ENCODE data around the gene ARL5C. TPM values are rescaled to one million over a fixed set of nuclear protein-coding genes. Genes with fewer than 3 reads are reported as not detected.

The ARL5C gene
- total RNA-seq: not detected in 2 replicates

DNA sequence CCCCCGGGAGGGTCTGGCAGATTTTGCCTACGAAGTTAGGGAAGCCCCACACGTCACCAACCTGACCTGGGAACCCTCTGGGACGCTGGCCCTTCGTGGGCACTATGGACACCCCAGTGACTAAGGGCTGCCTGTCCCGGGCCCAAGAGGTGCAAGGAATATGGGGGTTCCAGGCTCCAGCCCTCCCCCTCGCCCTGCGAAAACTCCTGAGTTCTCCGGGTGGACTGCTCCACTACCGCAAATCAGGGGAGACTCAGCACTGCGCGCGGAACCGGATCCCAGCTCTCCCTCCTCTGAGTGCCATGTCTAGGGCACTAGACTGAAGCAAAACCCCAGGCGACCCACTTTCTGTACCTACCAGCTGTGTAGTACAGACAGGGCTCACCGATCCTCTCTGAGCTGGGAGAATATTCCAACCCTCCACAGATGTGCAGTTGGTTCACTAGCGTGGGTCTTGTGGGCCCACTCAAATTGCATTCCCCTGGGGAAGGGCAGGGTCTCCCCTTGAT lies at the start of gene ARL5C:
Gene ARL5C, minus strand, starts transcription at position 321 of the 509 bp plus-strand sequence. CDS start 401 bp downstream, outside the sequence.

GRCh38 chr17:39200070-39200879 lies 34.3 kb upstream of the ARL5C start, which contains the start of gene RPL19:
TSS of gene RPL19 (plus strand) at chr17:39200283. CDS start at chr17:39200345, 62 bp downstream.

DNA sequence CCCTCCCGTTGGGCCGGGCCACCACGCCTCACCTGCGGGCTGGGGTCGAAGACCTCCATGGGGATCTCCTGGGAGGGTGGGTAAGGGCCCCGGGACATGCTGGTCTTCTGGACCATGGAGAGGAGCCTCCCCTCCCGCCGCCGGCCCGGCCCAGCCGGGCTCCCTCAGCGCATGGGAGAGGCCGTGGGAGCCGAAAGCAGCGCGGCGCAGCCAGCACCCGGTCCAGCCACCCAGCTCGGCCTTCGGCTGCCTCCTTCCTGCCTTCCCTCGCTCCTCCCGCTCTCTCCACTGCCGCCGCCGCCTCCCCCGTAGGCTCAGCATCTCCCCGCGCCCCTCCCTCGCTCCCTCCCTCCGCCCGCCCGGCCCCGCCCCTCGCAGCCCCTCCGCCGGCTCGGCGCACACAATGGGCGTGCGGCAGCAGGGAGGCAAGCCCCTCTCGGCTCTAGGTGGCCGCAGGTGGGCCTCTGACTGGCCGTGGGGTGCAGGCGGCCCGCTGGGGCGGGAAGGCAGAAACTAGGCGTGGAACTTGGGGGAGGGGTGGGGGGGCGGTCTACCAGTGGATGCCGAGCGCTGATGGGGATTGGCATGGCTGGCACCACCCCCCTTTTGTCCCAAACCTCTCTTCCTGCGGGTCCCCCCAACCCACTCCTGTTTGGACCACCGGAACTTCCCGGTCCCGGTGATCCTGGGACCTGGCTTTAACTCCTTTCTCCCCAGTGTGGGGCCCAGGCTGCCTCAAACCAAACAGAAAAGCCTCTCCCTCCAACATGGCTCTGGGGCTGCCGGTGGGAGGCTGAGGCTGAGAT lies 31.6 kb upstream of the ARL5C start, which contains the start of gene CACNB1:
Gene CACNB1, minus strand, starts transcription at position 290 of the 806 bp plus-strand sequence. Its CDS starts 174 bp downstream, at position 116.

DNA sequence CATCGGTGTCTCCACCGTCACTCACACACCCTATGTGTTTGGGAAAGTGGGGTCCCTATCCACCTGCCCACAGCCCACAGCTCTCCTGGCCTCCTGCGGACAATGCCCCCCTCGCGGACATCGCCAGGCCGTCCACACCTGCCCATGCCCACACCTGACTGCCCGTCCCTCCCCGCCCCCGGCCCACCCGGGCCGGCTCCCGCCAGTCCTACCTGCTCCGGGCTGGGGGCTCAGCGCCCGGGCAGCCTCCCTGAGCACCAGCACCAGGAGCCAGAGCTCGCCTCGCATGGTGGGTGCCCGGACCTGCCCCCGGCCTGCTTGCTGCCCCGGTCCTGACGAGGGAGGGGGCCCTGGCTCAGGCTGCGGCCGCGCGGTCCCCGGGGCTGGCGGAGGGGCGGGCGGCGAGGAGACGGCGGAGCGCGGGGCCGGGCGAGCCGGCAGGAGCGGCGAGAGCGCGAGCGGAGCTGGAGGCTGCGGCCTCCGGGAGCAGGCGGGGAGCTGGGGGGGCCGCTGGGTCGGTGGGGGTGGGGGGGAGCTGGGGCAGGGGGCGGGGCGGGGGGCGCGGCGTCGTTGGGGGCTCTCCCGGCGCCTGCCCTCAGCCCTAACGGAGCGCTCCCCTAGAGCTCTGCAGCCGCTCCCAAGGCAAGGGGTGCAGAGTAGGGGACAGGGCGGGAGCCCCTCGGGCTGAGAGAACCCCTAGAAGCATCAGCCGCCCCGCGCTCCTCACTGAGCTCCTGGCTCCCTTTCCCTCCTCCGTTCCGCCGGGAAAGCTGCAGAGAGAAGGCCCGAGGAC lies 14.6 kb downstream of the ARL5C start, which contains the start of gene PLXDC1:
Gene PLXDC1, minus strand, starts transcription at position 488 of the 793 bp plus-strand sequence. Its CDS starts 200 bp downstream, at position 288.

Other genes with a start within 250 kb of the ARL5C start
- gene FBXO47, start 198.8 kb downstream of the ARL5C start, total RNA-seq: not detected in 2 replicates
- gene PLXDC1, start 14.5 kb downstream of the ARL5C start, total RNA-seq: under 0.01 and 0.73 TPM in 2 replicates
- gene CACNB1, start 31.5 kb upstream of the ARL5C start, total RNA-seq: 8.8 and 9.0 TPM in 2 replicates
- gene RPL19, start 34.1 kb upstream of the ARL5C start, total RNA-seq: 1,190 and 2,228 TPM in 2 replicates
- under 0.01 and 0.20 TPM in 2 replicates for gene STAC2, start 59.8 kb upstream of the ARL5C start, total RNA-seq
- gene FBXL20, start 235.5 kb upstream of the ARL5C start, total RNA-seq: 8.5 and 10.4 TPM in 2 replicates